HepG2 (cell line): ENCODE data around the gene FAM222B. TPM values are rescaled to one million over a fixed set of nuclear protein-coding genes. Genes with fewer than 3 reads are reported as not detected.

ENCODE experiments used
- ATAC-seq: fragments of 200-7000 bp; cut with Tn5 transposase; 3 replicates; pipeline ENCODE4 v1.9.1; 2020; ENCODE audit warnings: mild to moderate bottlenecking, moderate library complexity
- BruUV-seq: library from RNA; stranded (reverse); fragments of 400-500 nt; replicated peaks from 2 replicates; lab custom pipeline; 2021; lab: Mats Ljungman, UMichigan
- CTCF ChIA-PET: fragments of 300-600 bp; formaldehyde crosslinking; extraction: SDS; loops from one replicate; lab custom pipeline; 2021; ENCODE audit warnings: low total read pairs, inconsistent platforms, low intra/inter-chr PET ratio; lab: Yijun Ruan, JAX
- POLR2A ChIA-PET: fragments of 350-600 bp; sonication (Branson Sonifier 250); formaldehyde crosslinking; loops from one replicate; lab custom pipeline; 2020; ENCODE audit warnings: antibody characterized with exemption, inconsistent platforms; lab: Yijun Ruan, JAX
- DNase-seq: peaks from one replicate; pipeline ENCODE4 v3.0.0-alpha.2; 2015; ENCODE audit warnings: low spot score
- FAIRE-seq: peaks from 3 replicates; lab custom pipeline; 2011; peaks lifted over from hg19 to GRCh38; lab: Jason Lieb, UNC
- H2AFZ ChIP-seq: one replicate; pipeline ENCODE4 v1.6.1; 2011; ENCODE audit warnings: low read length, inconsistent platforms
- H3K27ac ChIP-seq: fragments of 300-600 bp; 3 replicates; pipeline ENCODE4 v1.8.0; 2011; ENCODE audit warnings: mixed run types, mild to moderate bottlenecking, mixed read lengths, low read length, inconsistent platforms; ENCODE audit not compliant: insufficient read depth; ENCODE audit errors: extremely low read length
- H3K27me3 ChIP-seq, 2 experiments: fragments of 200-600 bp in 1 of 2; 2 replicates in 1 of 2; 3 replicates in 1 of 2; pipeline versions ENCODE4 v1.6.0 to v1.8.0; 2011; ENCODE audit warnings: low read length in 2 of 2, mild to moderate bottlenecking in 2 of 2, moderate library complexity in 2 of 2, inconsistent platforms in 1 of 2; ENCODE audit not compliant: insufficient read depth in 2 of 2, control insufficient read depth in 1 of 2
- H3K36me3 ChIP-seq, 2 experiments: fragments of 200-600 bp in 1 of 2; replicated peaks in 1 of 2; 2 replicates in 1 of 2; 3 replicates in 1 of 2; pipeline versions ENCODE4 v1.5.1 to v1.8.0; 2011; ENCODE audit warnings: low read length in 2 of 2, inconsistent platforms in 1 of 2; ENCODE audit not compliant: insufficient read depth in 2 of 2, control insufficient read depth in 1 of 2
- H3K4me1 ChIP-seq: 2 replicates; pipeline ENCODE4 v1.5.1; 2012; ENCODE audit warnings: low read length, inconsistent platforms; ENCODE audit not compliant: insufficient read depth
- H3K4me2 ChIP-seq: 2 replicates; pipeline ENCODE4 v1.6.0; 2011; ENCODE audit warnings: low read depth, low read length, inconsistent platforms
- H3K4me3 ChIP-seq, 3 experiments: fragments of 200-600 bp in 1 of 3; sonication (generic), shearing (Covaris generic) in 1 of 3; replicated peaks in 1 of 3; 2 replicates each; pipeline ENCODE4 v1.5.1; 2011 to 2016; ENCODE audit warnings: low read length in 3 of 3, inconsistent platforms in 2 of 3, low read depth in 2 of 3, mild to moderate bottlenecking in 2 of 3, control low read depth in 1 of 3, mixed read lengths in 1 of 3; ENCODE audit not compliant: insufficient read depth in 1 of 3
- H3K79me2 ChIP-seq: one replicate; pipeline ENCODE4 v1.6.1; 2011; ENCODE audit warnings: low read length, inconsistent platforms; ENCODE audit not compliant: insufficient read depth
- H3K9ac ChIP-seq: 2 replicates; pipeline ENCODE4 v1.6.0; 2011; ENCODE audit warnings: mild to moderate bottlenecking, low read depth, low read length, inconsistent platforms; ENCODE audit not compliant: insufficient read depth
- H3K9me3 ChIP-seq: 2 replicates; pipeline ENCODE4 v1.5.1; 2012; ENCODE audit warnings: mild to moderate bottlenecking, low read length
- H4K20me1 ChIP-seq: 2 replicates; pipeline ENCODE4 v1.6.0; 2011; ENCODE audit warnings: inconsistent platforms, mild to moderate bottlenecking, low read length, moderate library complexity; ENCODE audit not compliant: insufficient read depth
- BORCS8-MEF2B ChIP-seq: sonication (generic); formaldehyde crosslinking; IDR thresholded peaks from 2 replicates; pipeline ENCODE4 v1.8.0; 2022; ENCODE audit warnings: mild to moderate bottlenecking, missing genetic modification reagents
- GLI4 ChIP-seq: sonication (generic); formaldehyde crosslinking; IDR thresholded peaks from 2 replicates; pipeline ENCODE4 v1.5.1; 2020; ENCODE audit warnings: missing genetic modification reagents, mild to moderate bottlenecking, moderate library complexity, borderline replicate concordance
- KAT2B ChIP-seq: fragments of 150-350 bp; IDR thresholded peaks from 2 replicates; pipeline ENCODE4 v1.6.1; 2014; ENCODE audit warnings: low read depth, low read length, borderline replicate concordance
- MAFK ChIP-seq, 2 experiments: IDR thresholded peaks in 1 of 2; conservative IDR thresholded peaks in 1 of 2; 2 replicates each; pipeline ENCODE4 v1.6.1; 2011; ENCODE audit warnings: improper control_type of control experiment in 2 of 2, low read length in 2 of 2
- NAIF1 ChIP-seq: sonication (generic); formaldehyde crosslinking; IDR thresholded peaks from 2 replicates; pipeline ENCODE4 v1.5.0; 2020; ENCODE audit warnings: mild to moderate bottlenecking, missing genetic modification reagents, borderline replicate concordance
- NBN ChIP-seq: fragments of 450-650 bp; conservative IDR thresholded peaks from 2 replicates; pipeline ENCODE4 v1.6.1; 2017
- NFYC ChIP-seq: IDR thresholded peaks from 2 replicates; pipeline ENCODE4 v1.6.1; 2016; ENCODE audit warnings: missing genetic modification reagents, missing compliant biosample characterization
- RFXAP ChIP-seq: sonication (generic); formaldehyde crosslinking; IDR thresholded peaks from 2 replicates; pipeline ENCODE4 v1.4.0; 2020; ENCODE audit warnings: missing genetic modification reagents, borderline replicate concordance
- ZNF180 ChIP-seq: sonication (generic); formaldehyde crosslinking; IDR thresholded peaks from 2 replicates; pipeline ENCODE4 v1.4.0; 2020; ENCODE audit warnings: low read depth, missing genetic modification reagents, borderline replicate concordance
- ZNF713 ChIP-seq: sonication (generic); formaldehyde crosslinking; IDR thresholded peaks from 2 replicates; pipeline ENCODE4 v1.4.0; 2020; ENCODE audit warnings: mild to moderate bottlenecking, missing genetic modification reagents
- ZNF781 ChIP-seq: sonication (generic); formaldehyde crosslinking; IDR thresholded peaks from 2 replicates; pipeline ENCODE4 v1.5.1; 2020; ENCODE audit warnings: borderline replicate concordance, mild to moderate bottlenecking, missing genetic modification reagents; ENCODE audit errors: not compliant biosample characterization
- ZNF850 ChIP-seq: sonication (generic); formaldehyde crosslinking; conservative IDR thresholded peaks from 2 replicates; pipeline ENCODE4 v1.9.0; 2021; ENCODE audit warnings: mild to moderate bottlenecking, missing genetic modification reagents
- ZNF879 ChIP-seq: sonication (generic); formaldehyde crosslinking; IDR thresholded peaks from 2 replicates; pipeline ENCODE4 v1.8.1; 2023; ENCODE audit warnings: missing genetic modification reagents
- WGBS: methylation state at CpG from one replicate; pipeline ENCODE4 v1.1.6; 2017; ENCODE audit warnings: low lambda C conversion rate; 5-methylcytosine and 5-hydroxymethylcytosine counted together
- in situ Hi-C: cut with HindIII; loops from 2 replicates; pipeline ENCODE4 v1.10.0; 2017; ENCODE audit warnings: low pct_unique_long_range_greater_than_20kb; ENCODE audit not compliant: extremely low pct_ligation_motif_present
- intact Hi-C: fragments of 100-400 bp; cut with micrococcal nuclease; formaldehyde crosslinking; loops from one replicate; pipeline ENCODE4 v1.10.0; 2022; ENCODE audit not compliant: unreplicated experiment
- polyA plus RNA-seq, 8 experiments: library from polyadenylated mRNA; depleted of rRNA in 3 of 8; stranded (reverse) in 7 of 8; unstranded in 1 of 8; fragments of >200 nt; fragmentation: Illumina TruSeq in 4 of 8; extraction: Trizol in 4 of 8; gene quantifications; 2 replicates each; pipeline versions ENCODE4 v1.2.1 to v1.2.3, GENCODE V29; 2011 to 2016; ENCODE audit warnings: low read depth in 4 of 8, missing spikeins in 1 of 8, mixed read lengths in 1 of 8; ENCODE audit not compliant: insufficient read depth in 1 of 8
- total RNA-seq, 5 experiments: library from RNA; depleted of rRNA; stranded (reverse); fragments of >200 nt; fragmentation: Illumina TruSeq; extraction: Trizol; gene quantifications; 2 replicates each; pipeline ENCODE4 v1.2.3, GENCODE V29; 2016; ENCODE audit warnings: low read depth in 1 of 5
- TF ChIP-seq, protein P1 (sequence below): sonication (generic); formaldehyde crosslinking; IDR thresholded peaks from 2 replicates; pipeline ENCODE4 v1.4.0; 2020; ENCODE audit warnings: missing genetic modification reagents
- TF ChIP-seq, protein P2 (sequence below): sonication (generic); formaldehyde crosslinking; IDR thresholded peaks from 2 replicates; pipeline ENCODE4 v1.4.0; 2020; ENCODE audit warnings: missing genetic modification reagents

FAM222B gene
- total and polyA plus RNA-seq, 2 of the 13 experiments (the other 11 are each of a cell fraction or from before 2014, with no cell fraction given): 3.5 to 7.3 TPM

DNA sequence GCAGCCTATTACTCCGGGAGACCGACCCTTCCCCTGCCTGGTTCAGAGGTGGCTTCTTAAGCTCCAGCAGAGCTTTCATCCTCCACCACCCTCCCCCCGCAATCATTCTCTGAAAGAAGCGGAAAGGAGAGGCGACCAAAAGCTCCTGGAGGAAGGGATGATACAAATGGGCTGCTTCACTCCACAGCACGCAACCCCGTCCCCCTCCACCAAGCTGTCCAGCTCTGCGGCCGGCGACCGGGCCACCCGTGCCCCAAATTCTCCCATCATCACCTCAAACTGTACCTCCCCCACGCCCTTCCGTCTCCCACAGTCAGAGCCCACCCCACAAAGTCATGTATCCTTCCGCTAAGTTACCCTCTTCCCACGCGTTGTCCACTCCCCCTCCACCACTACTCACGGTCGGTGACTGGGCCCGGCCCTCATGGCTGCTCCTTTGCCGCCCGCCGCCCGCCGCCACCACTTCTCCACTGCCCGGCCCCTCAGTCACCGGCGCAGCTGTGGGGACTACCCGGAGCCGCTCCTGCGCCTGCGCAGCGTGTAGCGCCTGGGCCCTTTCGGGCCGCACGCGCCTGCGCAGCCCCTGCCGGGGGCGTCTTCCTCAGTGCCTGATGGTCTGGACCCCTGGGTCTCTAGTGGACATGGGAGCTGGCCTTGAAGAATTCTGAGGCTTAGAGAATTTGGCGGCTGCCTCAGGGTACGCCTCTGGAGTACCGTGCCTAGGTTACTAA is at the start of gene FAM222B (continued):
- no peak for TF ChIP-seq ZNF180 (CRISPR knock-in tag)

DNA sequence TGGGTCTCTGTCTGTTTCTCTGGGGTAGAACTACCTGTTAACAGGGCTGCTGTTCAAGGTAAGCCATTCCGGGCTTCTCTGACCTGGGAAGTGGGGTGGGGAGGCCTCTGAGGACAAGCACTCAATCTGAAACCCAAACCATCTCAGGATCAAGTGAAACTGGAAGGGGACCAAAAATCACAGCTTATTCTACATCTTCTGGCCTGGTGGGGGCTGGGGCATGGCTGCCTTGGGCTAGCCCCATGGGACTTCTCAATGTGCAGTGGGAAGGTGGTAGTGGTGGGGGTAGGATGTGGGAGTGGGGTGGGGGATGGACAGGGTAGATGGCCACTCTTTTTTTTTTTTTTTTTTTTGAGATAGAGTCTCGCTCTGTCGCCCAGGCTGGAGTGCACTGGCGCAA is 49.4 kb upstream of the FAM222B start:
- Histone ChIP-seq H3K79me2 (peaks cover 22% of the 10 kb centered on the region), H3K27ac (no peak overlapping the region), H3K9ac (no peak overlapping the region), H3K4me3 (no peak overlapping the region), H3K4me2 (no peak overlapping the region), H4K20me1 (no peaks in the 10 kb centered on the region; the same call in none of the 2 replicates), H3K9me3 (no peaks in the 10 kb centered on the region), H3K27me3 (no peaks in the 10 kb centered on the region), H2AFZ (no peak overlapping the region), H3K36me3 (peaks cover 0 to 2% of the 10 kb centered on the region in 2 experiments; a peak in 2 of 5 replicates), H3K4me1 (peaks cover 30% of the 10 kb centered on the region)
- BruUV-seq: no TSS peak
- no peak for ATAC-seq
- intact Hi-C loops: no loop called here
- in situ Hi-C loops: loop anchor here (25.0 kb wide), 1 partner anchor 255 kb away; the partner anchor contains the start of gene BLTP2
- POLR2A ChIA-PET: interaction anchor here (1.4 kb wide), 1 partner anchor 9 kb away, joined by 5 read pairs; no protein-coding TSS in a partner anchor
- CTCF ChIA-PET: no interaction called here
- no peak for DNase-seq
- FAIRE-seq: no peak
- WGBS: 100% methylated on average over 4 of the region's 4 CpGs
- TF ChIP-seq MAFK (conservative IDR thresholded peaks at IDR 0.05 in 1 of 2, IDR thresholded peaks at IDR 0.05 in 1 of 2; ENCODE audit: low read length in 2 of 2) (no peak), KAT2B (no peak), ZNF879 (CRISPR knock-in tag) (no peak), ZNF781 (CRISPR knock-in tag) (no peak), GLI4 (CRISPR knock-in tag) (no peak), ZNF850 (CRISPR knock-in tag) (no peak), BORCS8-MEF2B (CRISPR knock-in tag) (no peak), RFXAP (CRISPR knock-in tag) (no peak), ZNF713 (CRISPR knock-in tag) (no peak), NAIF1 (CRISPR knock-in tag) (no peak), NFYC (CRISPR knock-in tag) (no peak), NBN (no peak)
- TF ChIP-seq, protein P1, sequence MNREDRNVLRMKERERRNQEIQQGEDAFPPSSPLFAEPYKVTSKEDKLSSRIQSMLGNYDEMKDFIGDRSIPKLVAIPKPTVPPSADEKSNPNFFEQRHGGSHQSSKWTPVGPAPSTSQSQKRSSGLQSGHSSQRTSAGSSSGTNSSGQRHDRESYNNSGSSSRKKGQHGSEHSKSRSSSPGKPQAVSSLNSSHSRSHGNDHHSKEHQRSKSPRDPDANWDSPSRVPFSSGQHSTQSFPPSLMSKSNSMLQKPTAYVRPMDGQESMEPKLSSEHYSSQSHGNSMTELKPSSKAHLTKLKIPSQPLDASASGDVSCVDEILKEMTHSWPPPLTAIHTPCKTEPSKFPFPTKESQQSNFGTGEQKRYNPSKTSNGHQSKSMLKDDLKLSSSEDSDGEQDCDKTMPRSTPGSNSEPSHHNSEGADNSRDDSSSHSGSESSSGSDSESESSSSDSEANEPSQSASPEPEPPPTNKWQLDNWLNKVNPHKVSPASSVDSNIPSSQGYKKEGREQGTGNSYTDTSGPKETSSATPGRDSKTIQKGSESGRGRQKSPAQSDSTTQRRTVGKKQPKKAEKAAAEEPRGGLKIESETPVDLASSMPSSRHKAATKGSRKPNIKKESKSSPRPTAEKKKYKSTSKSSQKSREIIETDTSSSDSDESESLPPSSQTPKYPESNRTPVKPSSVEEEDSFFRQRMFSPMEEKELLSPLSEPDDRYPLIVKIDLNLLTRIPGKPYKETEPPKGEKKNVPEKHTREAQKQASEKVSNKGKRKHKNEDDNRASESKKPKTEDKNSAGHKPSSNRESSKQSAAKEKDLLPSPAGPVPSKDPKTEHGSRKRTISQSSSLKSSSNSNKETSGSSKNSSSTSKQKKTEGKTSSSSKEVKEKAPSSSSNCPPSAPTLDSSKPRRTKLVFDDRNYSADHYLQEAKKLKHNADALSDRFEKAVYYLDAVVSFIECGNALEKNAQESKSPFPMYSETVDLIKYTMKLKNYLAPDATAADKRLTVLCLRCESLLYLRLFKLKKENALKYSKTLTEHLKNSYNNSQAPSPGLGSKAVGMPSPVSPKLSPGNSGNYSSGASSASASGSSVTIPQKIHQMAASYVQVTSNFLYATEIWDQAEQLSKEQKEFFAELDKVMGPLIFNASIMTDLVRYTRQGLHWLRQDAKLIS (CRISPR knock-in tag): no peak
- TF ChIP-seq, protein P2, sequence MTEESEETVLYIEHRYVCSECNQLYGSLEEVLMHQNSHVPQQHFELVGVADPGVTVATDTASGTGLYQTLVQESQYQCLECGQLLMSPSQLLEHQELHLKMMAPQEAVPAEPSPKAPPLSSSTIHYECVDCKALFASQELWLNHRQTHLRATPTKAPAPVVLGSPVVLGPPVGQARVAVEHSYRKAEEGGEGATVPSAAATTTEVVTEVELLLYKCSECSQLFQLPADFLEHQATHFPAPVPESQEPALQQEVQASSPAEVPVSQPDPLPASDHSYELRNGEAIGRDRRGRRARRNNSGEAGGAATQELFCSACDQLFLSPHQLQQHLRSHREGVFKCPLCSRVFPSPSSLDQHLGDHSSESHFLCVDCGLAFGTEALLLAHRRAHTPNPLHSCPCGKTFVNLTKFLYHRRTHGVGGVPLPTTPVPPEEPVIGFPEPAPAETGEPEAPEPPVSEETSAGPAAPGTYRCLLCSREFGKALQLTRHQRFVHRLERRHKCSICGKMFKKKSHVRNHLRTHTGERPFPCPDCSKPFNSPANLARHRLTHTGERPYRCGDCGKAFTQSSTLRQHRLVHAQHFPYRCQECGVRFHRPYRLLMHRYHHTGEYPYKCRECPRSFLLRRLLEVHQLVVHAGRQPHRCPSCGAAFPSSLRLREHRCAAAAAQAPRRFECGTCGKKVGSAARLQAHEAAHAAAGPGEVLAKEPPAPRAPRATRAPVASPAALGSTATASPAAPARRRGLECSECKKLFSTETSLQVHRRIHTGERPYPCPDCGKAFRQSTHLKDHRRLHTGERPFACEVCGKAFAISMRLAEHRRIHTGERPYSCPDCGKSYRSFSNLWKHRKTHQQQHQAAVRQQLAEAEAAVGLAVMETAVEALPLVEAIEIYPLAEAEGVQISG (CRISPR knock-in tag): no peak
